Pons (tissue), 1 donor: Measurements from ENCODE around the gene CLDN22.

Experiments used
- DNase-seq: peaks from one replicate; pipeline ENCODE4 v3.0.0-alpha.2; 2016; ENCODE audit warnings: low spot score

Gene CLDN22

DNA sequence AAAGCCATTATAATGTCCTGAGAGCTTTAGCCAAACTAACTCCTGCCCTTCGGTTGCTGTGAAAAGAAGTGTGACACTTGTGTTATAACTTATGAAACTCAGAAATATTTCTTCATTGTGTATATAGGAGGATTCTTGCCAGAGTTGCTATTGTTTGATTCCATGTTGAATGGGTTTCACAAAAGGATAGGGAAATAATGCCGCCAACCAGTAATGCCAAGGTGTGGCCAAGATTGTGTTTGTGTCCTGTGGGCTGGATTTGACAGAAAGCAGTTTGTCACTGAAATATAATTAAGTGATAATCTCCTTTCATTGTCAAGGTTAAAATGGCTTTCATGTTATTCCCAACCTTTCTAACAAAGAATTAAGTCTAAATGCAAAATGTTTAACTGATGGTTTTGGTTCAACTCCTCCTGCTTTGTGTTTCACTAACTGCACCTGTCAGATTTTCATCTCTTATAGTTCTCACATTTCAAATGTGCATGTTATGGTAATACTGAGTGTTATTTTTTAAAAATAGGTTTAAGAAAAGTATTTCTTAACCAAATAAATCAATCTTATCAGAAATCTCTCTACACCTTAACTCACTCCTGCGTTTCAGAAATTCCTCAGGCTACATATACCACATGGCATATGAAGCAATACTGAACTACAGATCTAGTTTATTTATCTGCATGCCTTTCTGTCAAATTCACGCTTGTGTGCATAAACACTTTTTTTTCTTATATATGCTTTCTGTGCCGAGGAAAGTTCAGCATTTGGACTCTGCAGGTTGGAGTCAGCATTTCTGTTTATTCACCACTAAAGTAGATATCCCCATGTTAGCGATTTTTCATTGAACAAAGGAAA, at the start of gene CLDN22:
Gene CLDN22 (minus strand): TSS at position 66 of the 849 bp plus-strand sequence. CDS start 58 bp downstream, at position 8.
- no peak for DNase-seq

GRCh38 chr4:183369073-183369472, 49.0 kb upstream of the CLDN22 start:
- no peak for DNase-seq

DNA sequence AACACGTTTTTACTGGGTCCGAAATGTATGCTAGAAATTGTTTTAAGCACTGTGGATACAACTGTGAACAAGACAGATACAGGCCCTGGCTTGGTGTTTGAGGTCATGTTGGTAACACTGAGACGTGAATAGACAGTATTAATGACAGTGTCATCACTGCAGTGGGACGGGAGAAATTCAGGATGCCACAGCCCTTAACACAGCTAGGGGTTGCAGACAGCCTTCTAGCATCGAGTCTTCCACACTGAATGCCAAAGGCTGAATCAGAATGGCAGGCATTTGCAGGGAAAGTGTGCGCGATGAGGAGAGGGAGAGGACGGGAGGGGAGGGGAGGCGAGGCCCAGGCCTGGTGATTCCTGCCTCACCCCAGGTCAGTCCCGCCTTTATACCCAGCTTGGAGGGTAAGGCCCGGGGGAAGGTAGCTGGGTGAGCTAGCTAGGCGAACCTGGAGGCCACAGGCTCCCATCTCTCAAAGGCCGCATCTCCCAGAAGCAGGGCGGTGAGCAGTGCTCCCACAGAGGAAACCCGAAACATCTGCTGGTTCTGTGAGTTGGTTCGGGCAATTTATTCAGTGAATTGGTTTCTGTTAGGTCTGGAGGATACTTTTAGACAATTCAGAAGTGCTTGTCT, 46.2 kb upstream of the CLDN22 start:
- DNase-seq = no peak

DNA sequence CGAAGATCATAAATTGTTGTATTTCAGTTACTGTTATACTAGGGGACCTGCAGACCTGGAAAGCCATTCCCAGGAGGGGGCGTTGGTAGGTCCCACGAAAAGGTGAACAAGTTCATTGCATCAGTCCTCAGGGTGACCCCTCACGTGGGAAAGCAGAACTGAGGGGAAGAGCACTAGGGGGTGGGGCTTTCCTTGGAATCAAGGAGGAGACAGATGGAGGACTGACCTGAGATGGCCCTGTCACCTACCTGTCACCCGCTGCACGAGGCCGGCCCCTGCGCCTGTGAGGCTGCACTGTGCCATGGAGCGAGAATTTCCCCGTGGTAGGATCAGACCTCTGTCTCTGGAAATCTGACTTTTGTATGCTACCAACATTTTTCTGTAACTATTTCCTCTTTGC, 43.9 kb upstream of the CLDN22 start:
- DNase-seq = no peak

DNA sequence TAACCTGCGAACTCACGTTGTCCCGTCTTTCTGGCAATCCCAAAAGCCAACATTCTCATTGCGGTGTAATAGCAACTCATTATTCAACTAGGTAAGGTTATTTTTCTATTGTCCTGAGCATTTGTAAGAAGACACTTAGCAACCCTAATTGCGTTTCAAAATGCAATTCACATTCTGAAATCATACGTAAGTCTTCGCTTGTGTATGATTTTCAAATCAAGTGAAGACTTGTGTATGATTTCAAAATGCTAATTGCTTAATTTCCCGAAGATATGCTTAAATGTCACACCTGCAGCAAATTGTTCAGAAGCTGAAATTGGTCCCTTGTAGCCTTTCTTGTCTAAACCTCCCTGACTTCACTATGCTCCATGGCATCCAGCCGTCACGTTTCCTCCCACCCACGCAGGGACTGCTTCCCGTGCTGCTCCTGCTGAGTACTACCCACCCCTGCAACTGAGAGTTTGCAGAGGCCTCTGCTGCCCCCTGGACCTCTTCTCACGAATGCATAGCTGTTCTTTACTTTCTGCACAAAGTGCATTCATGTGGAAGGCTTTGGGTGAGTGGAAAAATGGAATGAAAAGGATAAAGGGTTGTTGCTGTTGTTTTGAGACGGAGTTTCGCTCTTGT, 43.0 kb upstream of the CLDN22 start:
- no peak for DNase-seq

DNA sequence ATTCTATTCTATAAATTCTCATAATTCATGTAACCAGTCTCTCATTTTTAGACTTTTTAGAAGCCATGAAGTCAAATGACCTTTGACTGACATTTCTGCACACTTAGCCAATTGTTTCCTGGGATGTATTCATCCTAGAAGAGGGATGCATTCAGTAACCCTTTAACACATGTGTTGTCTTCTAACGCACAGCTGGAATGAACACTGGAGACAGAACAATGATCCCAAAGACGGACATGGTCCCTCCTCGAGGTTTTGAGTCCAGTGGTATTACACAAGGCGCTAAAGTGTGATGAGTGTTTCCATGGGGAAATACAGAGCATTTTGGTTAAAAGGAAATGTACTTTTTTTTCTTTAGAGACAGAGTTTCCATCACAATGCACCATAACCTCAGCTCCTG, 42.0 kb upstream of the CLDN22 start:
- DNase-seq = no peak

DNA sequence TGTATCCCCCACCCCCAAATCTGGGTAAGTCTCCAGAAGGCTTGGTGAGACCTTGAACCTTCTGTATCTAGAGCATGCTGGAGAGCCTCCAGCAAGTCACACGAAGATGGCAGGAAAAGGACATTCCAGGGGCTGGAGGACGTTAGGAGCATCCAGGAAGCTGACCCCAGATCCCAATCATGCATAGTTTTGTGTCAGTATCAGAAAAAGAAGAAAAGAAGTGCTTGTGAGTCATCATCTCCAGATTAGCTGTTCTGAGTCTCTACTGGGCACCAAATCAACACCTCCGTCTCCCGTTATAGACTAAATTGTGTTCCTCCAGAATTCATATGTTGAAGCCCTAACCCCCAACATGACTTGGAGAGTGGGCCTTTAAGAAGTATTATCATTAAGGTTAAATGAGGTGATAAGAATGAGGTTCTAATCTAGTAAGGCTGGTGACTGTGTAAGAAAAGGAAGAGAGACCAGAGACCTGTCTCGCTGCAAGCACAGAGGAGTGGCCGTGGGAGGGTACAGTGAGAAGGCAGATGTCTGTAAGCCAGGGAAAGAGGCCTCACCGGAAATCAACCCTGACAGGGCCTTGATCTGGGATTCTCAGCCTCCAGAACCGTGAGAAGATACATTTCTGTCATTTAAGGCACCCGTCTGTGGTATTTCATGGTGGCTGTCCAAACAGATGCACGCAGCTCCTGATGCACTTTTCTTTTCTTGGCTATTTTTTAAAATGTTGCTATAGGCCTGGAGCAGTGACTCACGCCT, 40.3 kb upstream of the CLDN22 start:
- no peak for DNase-seq

- no peak for DNase-seq
Measured at GRCh38 chr4:183358215-183358755, 38.2 kb upstream of the CLDN22 start.

DNA sequence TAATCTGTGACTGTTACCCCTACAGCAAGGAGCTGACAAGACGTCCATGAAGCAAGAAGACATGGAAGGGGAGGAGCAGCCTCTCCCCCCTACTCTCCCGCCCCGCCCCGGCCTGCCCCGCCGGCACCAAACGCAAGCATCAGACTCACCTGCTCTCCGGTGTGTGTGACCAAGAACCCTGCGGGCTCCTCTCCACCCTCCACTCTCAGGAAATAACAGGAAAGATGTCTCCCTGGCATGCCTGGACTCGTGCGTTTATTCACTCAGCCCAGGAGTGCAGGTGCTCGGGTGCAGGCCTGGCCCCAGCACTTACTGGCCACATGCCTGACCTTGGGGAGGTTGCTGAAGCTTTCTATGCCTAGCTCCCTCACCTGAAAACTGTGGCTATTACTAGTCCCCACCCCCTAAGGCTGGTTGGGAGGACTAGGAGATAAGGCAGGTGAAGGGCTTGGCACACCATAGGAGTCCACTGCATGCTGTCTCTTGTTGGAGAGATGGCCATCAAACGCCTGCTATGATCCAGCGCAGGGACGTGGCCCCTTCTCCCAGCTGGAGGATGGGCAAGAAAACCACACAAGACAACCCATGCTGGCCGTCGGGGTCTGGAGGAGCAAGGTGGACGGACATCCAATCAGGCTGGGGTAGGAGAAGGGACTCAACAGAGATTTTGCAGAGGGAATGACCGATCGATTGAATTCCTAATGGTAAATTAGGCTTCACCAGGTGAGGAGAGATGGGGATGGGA, 37.0 kb upstream of the CLDN22 start:
- no peak for DNase-seq

GRCh38 chr4:183356173-183356830, 36.2 kb upstream of the CLDN22 start:
- no peak for DNase-seq

- no peak for DNase-seq
Measured at GRCh38 chr4:183355405-183355804, 35.3 kb upstream of the CLDN22 start.

- DNase-seq = no peak
Measured at GRCh38 chr4:183354219-183354618, 34.1 kb upstream of the CLDN22 start.

DNA sequence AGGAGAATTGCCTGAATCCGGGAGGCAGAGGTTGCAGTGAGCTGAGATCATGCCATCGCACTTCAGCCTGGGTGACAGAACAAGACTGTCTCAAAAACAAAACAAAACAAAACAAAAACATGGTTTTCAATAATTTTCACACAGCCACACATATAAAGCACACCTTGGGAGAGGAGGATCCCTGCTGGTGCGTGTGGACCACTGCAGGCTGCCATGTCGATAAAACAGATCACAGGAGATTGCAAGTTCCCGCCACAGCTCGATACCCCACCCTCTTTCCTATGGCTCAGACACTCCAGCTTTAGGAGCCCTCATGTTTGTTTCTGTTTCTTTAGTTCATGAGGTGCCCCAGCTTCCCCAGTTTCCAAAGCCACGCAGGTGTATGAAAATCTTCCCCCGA, 33.5 kb upstream of the CLDN22 start:
- DNase-seq = no peak

DNA sequence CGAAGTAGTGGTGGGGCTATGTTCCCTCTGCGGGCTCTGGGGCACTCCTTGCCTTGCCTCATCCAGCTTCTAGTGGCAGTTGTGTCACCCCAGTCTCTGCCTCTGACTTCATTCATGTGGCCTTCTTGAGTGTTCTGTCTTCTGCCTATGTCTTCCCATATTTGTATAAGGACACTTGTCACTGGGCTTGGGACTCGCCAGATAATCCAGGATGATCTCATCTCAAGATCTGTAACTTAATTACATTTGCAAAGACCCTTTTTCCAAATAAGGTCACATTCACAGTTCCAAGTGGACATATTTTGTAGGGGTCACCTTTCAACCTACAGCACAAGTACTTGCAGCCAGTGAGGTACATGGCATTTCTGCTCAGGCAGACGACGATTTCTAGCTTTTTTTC, 32.5 kb upstream of the CLDN22 start:
- no peak for DNase-seq

GRCh38 chr4:183350317-183351071, 30.4 kb upstream of the CLDN22 start:
- no peak for DNase-seq

DNA sequence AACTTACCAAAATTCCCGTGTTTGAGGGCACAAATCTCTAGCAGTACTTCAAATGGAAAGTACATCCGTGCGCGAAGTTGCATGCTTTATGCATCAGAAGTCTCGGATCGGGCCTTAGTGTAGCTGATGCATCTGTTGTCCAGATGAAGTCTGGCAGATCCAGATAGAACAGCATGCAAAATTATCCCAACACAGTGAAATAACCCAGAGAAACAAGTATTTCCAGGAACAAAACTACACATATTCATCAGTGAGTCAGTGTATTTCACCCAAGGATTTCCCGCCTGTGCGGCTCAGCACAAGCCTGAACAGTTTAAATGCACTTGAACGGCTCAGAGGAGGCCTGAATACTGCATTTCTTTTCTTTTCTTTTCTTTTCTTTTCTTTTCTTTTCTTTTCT, 29.6 kb upstream of the CLDN22 start:
- no peak for DNase-seq

DNA sequence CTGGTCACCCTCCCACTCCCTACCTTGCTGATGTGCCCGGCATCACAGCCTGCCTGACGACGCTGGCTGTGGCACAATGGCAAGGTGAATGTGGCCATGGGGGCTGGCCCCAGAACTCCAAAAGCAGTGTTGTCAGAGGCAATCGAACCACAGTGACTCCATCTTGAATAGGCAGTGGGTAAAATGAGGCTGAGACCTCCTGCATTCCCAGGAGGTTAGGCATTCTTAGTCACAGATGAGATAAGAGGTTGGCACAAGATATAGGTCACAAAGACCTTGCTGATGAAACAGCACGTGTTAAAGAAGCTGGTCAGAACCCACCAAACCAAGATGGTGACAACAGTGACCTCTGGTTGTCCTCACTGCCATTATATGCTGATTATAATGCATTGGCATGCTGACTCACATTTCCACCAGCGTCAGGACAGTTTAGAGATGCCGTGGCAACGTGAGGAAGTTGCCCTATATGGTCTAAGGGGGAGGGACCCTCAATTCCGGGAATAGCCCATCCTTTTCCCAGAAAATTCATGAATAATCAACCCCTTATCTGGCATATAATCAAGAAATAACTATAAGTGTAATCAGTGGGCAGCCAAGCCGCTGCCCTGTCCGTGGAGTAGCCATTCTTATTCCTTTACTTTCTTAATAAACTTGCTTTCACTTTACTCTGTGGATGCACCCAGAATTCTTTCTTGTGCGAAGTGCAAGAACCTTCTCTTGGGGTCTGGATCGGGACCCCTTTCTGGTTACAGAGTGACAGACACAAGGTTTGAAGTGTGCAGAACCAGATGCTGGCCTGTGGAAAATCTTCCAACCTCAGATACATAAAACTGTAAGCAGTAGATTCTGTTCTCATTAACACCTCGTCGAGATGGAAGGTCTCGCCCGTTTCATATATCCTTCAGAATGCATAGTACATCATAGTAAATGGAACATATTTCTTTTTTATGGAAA, 28.9 kb upstream of the CLDN22 start:
- peak; percentile 28 for DNase-seq

GRCh38 chr4:183348136-183348535, 28.1 kb upstream of the CLDN22 start:
- DNase-seq = no peak

GRCh38 chr4:183347566-183347965, 27.5 kb upstream of the CLDN22 start:
- DNase-seq = no peak
